ENCODE data around the gene DOK4.

- TF ChIP-seq EZH2 (IDR thresholded peaks at IDR 0.05; ENCODE audit: insufficient read depth, low read length), result no peak
- TF ChIP-seq CTCF (IDR thresholded peaks at IDR 0.05; ENCODE audit: insufficient read depth, low read depth, low read length), result no peak
These were observed 41.6 kb downstream of the DOK4 start for GRCh38 chr16:57444711-57445110.
